Measurements from ENCODE around the gene PACS2.

Gene PACS2

GRCh38 chr14:105313381-105314286 is 914 bp upstream of the PACS2 start:
- H3K36me3 ChIP-seq (ENCODE audit: control insufficient read depth in 4 of 4, insufficient read depth in 4 of 4, low read length in 3 of 4): no peaks in the 10 kb centered on the region
- peaks cover 1 to 45% (median 38%) of the 10 kb centered on the region in 4 experiments for H3K4me1 ChIP-seq (ENCODE audit: control extremely low read depth in 1 of 4, control insufficient read depth in 4 of 4, insufficient read depth in 4 of 4, low read length in 3 of 4)
- CTCF ChIA-PET: interaction anchor here (0.5 to 2.5 kb wide), 10 partner anchors 8 to 57 kb away, joined by 3 to 14 read pairs (median 4); partner anchors contain the start of gene BRF1
- 15% methylated on average over 22 of the region's 48 CpGs for WGBS (ENCODE audit: insufficient coverage)
- H3K4me3 ChIP-seq (ENCODE audit: control insufficient read depth in 1 of 7, extremely low read depth in 1 of 7, insufficient read depth in 4 of 7, low read depth in 2 of 7, low read length in 6 of 7): peak overlapping the region in 6 of 7 experiments; percentile 23 to 72 (median 56)
- peak overlapping the region; percentile 30 to 51 for H3K27ac ChIP-seq (ENCODE audit: insufficient read depth in 1 of 2, low read depth in 1 of 2, low read length in 2 of 2, poor library complexity in 1 of 2, severe bottlenecking in 2 of 2)
- POLR2A ChIA-PET: interaction anchor here (1.0 to 2.6 kb wide), 5 partner anchors 13 to 66 kb away, joined by 3 to 22 read pairs (median 6); partner anchors contain the start of genes BRF1 and BTBD6
- no peaks in the 10 kb centered on the region for H3K27me3 ChIP-seq (replicated peaks in 2 of 5; ENCODE audit: control insufficient read depth in 4 of 5, insufficient read depth in 5 of 5, low read length in 4 of 5)
- DNase-seq: peak; percentile 60 to 96 (median 94)
- no peaks in the 10 kb centered on the region for H3K9me3 ChIP-seq (ENCODE audit: control extremely low read depth in 1 of 5, control insufficient read depth in 4 of 5, insufficient read depth in 2 of 5, low read depth in 1 of 5, low read length in 4 of 5)

DNA sequence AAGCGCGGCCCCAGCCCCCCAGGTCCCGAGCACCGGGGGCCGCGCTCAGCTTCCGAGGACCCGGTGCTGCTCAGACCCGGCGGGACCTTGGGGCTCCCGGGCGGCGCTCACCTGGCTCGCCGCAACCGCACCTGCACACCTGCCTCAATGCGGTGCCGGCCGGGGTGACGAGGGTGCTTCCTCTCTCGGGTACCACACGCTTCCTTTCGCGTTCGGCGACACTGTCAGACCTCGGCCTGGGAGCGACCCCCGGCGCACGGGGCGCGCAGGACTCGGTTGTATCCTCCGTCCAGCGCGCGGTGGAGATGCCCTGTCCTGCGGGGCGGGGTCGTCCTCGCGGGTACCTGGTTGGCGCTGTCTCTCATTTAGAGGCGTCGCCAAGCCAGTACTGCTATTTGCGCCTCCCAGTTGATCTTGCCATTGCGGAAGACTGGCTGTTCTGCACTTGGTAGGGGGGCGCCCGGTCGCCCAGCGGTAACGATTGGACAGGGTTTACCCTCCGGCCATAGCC is 718 bp downstream of the PACS2 start:
- H3K4me1 ChIP-seq (ENCODE audit: control extremely low read depth in 1 of 4, control insufficient read depth in 4 of 4, insufficient read depth in 4 of 4, low read length in 3 of 4): peaks cover 1 to 45% (median 38%) of the 10 kb centered on the region in 4 experiments
- H3K9me3 ChIP-seq (ENCODE audit: control extremely low read depth in 1 of 5, control insufficient read depth in 4 of 5, insufficient read depth in 2 of 5, low read depth in 1 of 5, low read length in 4 of 5): no peaks in the 10 kb centered on the region
- H3K27ac ChIP-seq (ENCODE audit: insufficient read depth in 1 of 2, low read depth in 1 of 2, low read length in 2 of 2, poor library complexity in 1 of 2, severe bottlenecking in 2 of 2): no peak overlapping the region
- no peaks in the 10 kb centered on the region for H3K27me3 ChIP-seq (replicated peaks in 2 of 5; ENCODE audit: control insufficient read depth in 4 of 5, insufficient read depth in 5 of 5, low read length in 4 of 5)
- peak in 2 of 3 donors; percentile 58 to 71 for DNase-seq
- peak overlapping the region; percentile 55 to 78 (median 74) for H3K4me3 ChIP-seq (ENCODE audit: control insufficient read depth in 1 of 7, extremely low read depth in 1 of 7, insufficient read depth in 4 of 7, low read depth in 2 of 7, low read length in 6 of 7)
- CTCF ChIA-PET: interaction anchor here (0.9 to 2.5 kb wide), 8 partner anchors 10 to 37 kb away, joined by 3 to 13 read pairs (median 4); no protein-coding TSS in a partner anchor
- WGBS (ENCODE audit: insufficient coverage): under 1% methylated on average over 48 of the region's 54 CpGs
- POLR2A ChIA-PET: interaction anchor here (0.6 to 2.6 kb wide), 4 partner anchors 14 to 22 kb away, joined by 3 to 22 read pairs (median 12); partner anchors contain the start of gene BRF1
- no peaks in the 10 kb centered on the region for H3K36me3 ChIP-seq (ENCODE audit: control insufficient read depth in 4 of 4, insufficient read depth in 4 of 4, low read length in 3 of 4)

DNA sequence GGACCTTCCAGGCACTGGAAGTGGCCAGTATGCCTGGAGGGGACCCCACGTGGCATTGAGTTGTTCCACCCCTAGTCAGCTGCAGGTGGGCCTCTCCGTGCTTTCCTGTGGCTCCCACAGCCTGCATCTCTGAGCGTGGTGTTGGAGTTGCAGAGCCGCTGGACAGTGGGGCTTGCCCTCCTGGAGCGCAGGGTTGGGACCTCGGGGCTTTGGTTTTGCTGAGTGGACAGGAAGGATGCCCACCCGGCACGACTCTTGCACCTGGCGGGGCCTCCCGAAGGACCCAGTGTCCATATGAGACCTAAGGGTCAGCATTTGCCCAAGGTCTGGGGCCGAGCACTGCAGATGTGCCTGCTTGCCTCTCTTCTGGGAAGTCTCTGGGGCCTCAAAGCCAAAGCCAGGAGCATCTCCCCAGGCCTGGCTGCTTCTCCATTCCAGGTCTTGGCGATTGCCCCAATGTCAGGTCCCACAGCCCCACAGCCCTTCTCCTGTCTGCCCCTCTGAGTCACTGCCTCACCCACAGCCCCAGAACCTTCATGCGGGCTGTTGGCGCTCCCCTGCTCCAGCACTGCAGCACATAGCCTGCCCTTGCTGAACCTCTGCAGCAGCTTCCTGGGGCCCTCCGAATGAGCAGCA is 1.5 kb downstream of the PACS2 start:
- peak overlapping the region in 6 of 7 experiments; percentile 55 to 78 (median 74) for H3K4me3 ChIP-seq (ENCODE audit: control insufficient read depth in 1 of 7, extremely low read depth in 1 of 7, insufficient read depth in 4 of 7, low read depth in 2 of 7, low read length in 6 of 7)
- ChIA-PET CTCF (interaction anchor here (1.0 to 1.9 kb wide), 5 partner anchors 9 to 35 kb away, joined by 3 to 6 read pairs (median 5); no protein-coding TSS in a partner anchor), POLR2A (no interaction called here)
- no peaks in the 10 kb centered on the region for H3K27me3 ChIP-seq (replicated peaks in 2 of 5; ENCODE audit: control insufficient read depth in 4 of 5, insufficient read depth in 5 of 5, low read length in 4 of 5)
- H3K4me1 ChIP-seq (ENCODE audit: control extremely low read depth in 1 of 4, control insufficient read depth in 4 of 4, insufficient read depth in 4 of 4, low read length in 3 of 4): peaks cover 1 to 45% (median 38%) of the 10 kb centered on the region in 4 experiments
- H3K36me3 ChIP-seq (ENCODE audit: control insufficient read depth in 4 of 4, insufficient read depth in 4 of 4, low read length in 3 of 4): no peaks in the 10 kb centered on the region
- WGBS (ENCODE audit: insufficient coverage): 57% methylated on average over 13 of the region's 15 CpGs
- peak in 2 of 3 donors; percentile 79 to 84 for DNase-seq
- H3K27ac ChIP-seq (ENCODE audit: insufficient read depth in 1 of 2, low read depth in 1 of 2, low read length in 2 of 2, poor library complexity in 1 of 2, severe bottlenecking in 2 of 2): no peak overlapping the region
- no peaks in the 10 kb centered on the region for H3K9me3 ChIP-seq (ENCODE audit: control extremely low read depth in 1 of 5, control insufficient read depth in 4 of 5, insufficient read depth in 2 of 5, low read depth in 1 of 5, low read length in 4 of 5)

- POLR2A ChIA-PET: interaction anchor here (0.8 kb wide), 1 partner anchor 15 kb away, joined by 7 read pairs; no protein-coding TSS in a partner anchor
- CTCF ChIA-PET: interaction anchor here (0.9 to 1.9 kb wide), 5 partner anchors 16 to 34 kb away, joined by 3 to 6 read pairs (median 5); no protein-coding TSS in a partner anchor
- Histone ChIP-seq H3K36me3 (ENCODE audit: control insufficient read depth in 4 of 4, insufficient read depth in 4 of 4, low read length in 3 of 4) (no peaks in the 10 kb centered on the region), H3K27me3 (replicated peaks in 2 of 5; ENCODE audit: control insufficient read depth in 4 of 5, insufficient read depth in 5 of 5, low read length in 4 of 5) (no peaks in the 10 kb centered on the region), H3K4me3 (ENCODE audit: control insufficient read depth in 1 of 7, extremely low read depth in 1 of 7, insufficient read depth in 4 of 7, low read depth in 2 of 7, low read length in 6 of 7) (no peak overlapping the region), H3K4me1 (ENCODE audit: control extremely low read depth in 1 of 4, control insufficient read depth in 4 of 4, insufficient read depth in 4 of 4, low read length in 3 of 4) (peaks cover 1 to 45% (median 38%) of the 10 kb centered on the region in 4 experiments), H3K27ac (ENCODE audit: insufficient read depth in 1 of 2, low read depth in 1 of 2, low read length in 2 of 2, poor library complexity in 1 of 2, severe bottlenecking in 2 of 2) (no peak overlapping the region), H3K9me3 (ENCODE audit: control extremely low read depth in 1 of 5, control insufficient read depth in 4 of 5, insufficient read depth in 2 of 5, low read depth in 1 of 5, low read length in 4 of 5) (no peaks in the 10 kb centered on the region)
- DNase-seq: no peak
- WGBS (ENCODE audit: insufficient coverage): 97% methylated on average over 5 of the region's 10 CpGs
Measured at GRCh38 chr14:105316577-105316941, 2.0 kb downstream of the PACS2 start.

- no peak overlapping the region for H3K27ac ChIP-seq (ENCODE audit: insufficient read depth in 1 of 2, low read depth in 1 of 2, low read length in 2 of 2, poor library complexity in 1 of 2, severe bottlenecking in 2 of 2)
- CTCF ChIA-PET: interaction anchor here (0.5 to 1.9 kb wide), 7 partner anchors 10 to 1102 kb away, joined by 3 to 6 read pairs (median 4); no protein-coding TSS in a partner anchor
Measured at GRCh38 chr14:105316968-105317510, 2.5 kb downstream of the PACS2 start.

GRCh38 chr14:105317546-105317945 is 3.0 kb downstream of the PACS2 start:
- Histone ChIP-seq H3K27ac (ENCODE audit: insufficient read depth in 1 of 2, low read depth in 1 of 2, low read length in 2 of 2, poor library complexity in 1 of 2, severe bottlenecking in 2 of 2) (no peak overlapping the region), H3K4me1 (ENCODE audit: control extremely low read depth in 1 of 4, control insufficient read depth in 4 of 4, insufficient read depth in 4 of 4, low read length in 3 of 4) (peaks cover 1 to 42% (median 38%) of the 10 kb centered on the region in 4 experiments), H3K27me3 (replicated peaks in 2 of 5; ENCODE audit: control insufficient read depth in 4 of 5, insufficient read depth in 5 of 5, low read length in 4 of 5) (no peaks in the 10 kb centered on the region), H3K4me3 (ENCODE audit: control insufficient read depth in 1 of 7, extremely low read depth in 1 of 7, insufficient read depth in 4 of 7, low read depth in 2 of 7, low read length in 6 of 7) (no peak overlapping the region), H3K36me3 (ENCODE audit: control insufficient read depth in 4 of 4, insufficient read depth in 4 of 4, low read length in 3 of 4) (no peaks in the 10 kb centered on the region), H3K9me3 (ENCODE audit: control extremely low read depth in 1 of 5, control insufficient read depth in 4 of 5, insufficient read depth in 2 of 5, low read depth in 1 of 5, low read length in 4 of 5) (no peaks in the 10 kb centered on the region)
- ChIA-PET CTCF (interaction anchor here (0.5 to 2.0 kb wide), 5 partner anchors 9 to 1101 kb away, joined by 3 to 8 read pairs (median 3); no protein-coding TSS in a partner anchor), POLR2A (no interaction called here)
- peak in 1 of 3 donors; percentile 41 for DNase-seq
- WGBS (ENCODE audit: insufficient coverage): 59% methylated on average over 10 of the region's 11 CpGs

More at GRCh38 chr14:105316968-105317510, 2.5 kb downstream of the PACS2 start:
- Histone ChIP-seq H3K4me3 (ENCODE audit: control insufficient read depth in 1 of 7, extremely low read depth in 1 of 7, insufficient read depth in 4 of 7, low read depth in 2 of 7, low read length in 6 of 7) (peak overlapping the region in 1 of 7 experiments; percentile 9), H3K9me3 (ENCODE audit: control extremely low read depth in 1 of 5, control insufficient read depth in 4 of 5, insufficient read depth in 2 of 5, low read depth in 1 of 5, low read length in 4 of 5) (no peaks in the 10 kb centered on the region), H3K4me1 (ENCODE audit: control extremely low read depth in 1 of 4, control insufficient read depth in 4 of 4, insufficient read depth in 4 of 4, low read length in 3 of 4) (peaks cover 1 to 45% (median 38%) of the 10 kb centered on the region in 4 experiments), H3K27me3 (replicated peaks in 2 of 5; ENCODE audit: control insufficient read depth in 4 of 5, insufficient read depth in 5 of 5, low read length in 4 of 5) (no peaks in the 10 kb centered on the region), H3K36me3 (ENCODE audit: control insufficient read depth in 4 of 4, insufficient read depth in 4 of 4, low read length in 3 of 4) (no peaks in the 10 kb centered on the region)
- POLR2A ChIA-PET: interaction anchor here (0.8 kb wide), 1 partner anchor 16 kb away, joined by 7 read pairs; no protein-coding TSS in a partner anchor
- no peak for DNase-seq
- WGBS (ENCODE audit: insufficient coverage): 58% methylated on average over 16 of the region's 18 CpGs

Data from common myeloid progenitor, CD34-positive (primary cell).